Gastrocnemius medialis (tissue), 4 donors: ENCODE results near the gene AKAP9.

Source experiments
- CTCF ChIP-seq, 5 experiments: fragments of 450-650 bp in 3 of 5; fragments of 200-600 bp in 2 of 5; sonication (generic) in 2 of 5; IDR thresholded peaks in 4 of 5; conservative IDR thresholded peaks in 1 of 5; 1 replicate in 4 of 5; 2 replicates in 1 of 5; pipeline ENCODE4 v1.5.1; 2016 to 2019; ENCODE audit warnings: antibody characterized with exemption in 5 of 5, mild to moderate bottlenecking in 3 of 5, moderate library complexity in 3 of 5
- POLR2A ChIP-seq, 2 donors: fragments of 450-650 bp; IDR thresholded peaks; one replicate each; pipeline ENCODE4 v1.6.1; 2017; ENCODE audit warnings: antibody characterized with exemption in 2 of 2, mild to moderate bottlenecking in 2 of 2, moderate library complexity in 2 of 2

- TF ChIP-seq POLR2A (IDR thresholded peaks at IDR 0.05): no peak
- no peak for TF ChIP-seq CTCF (IDR thresholded peaks at IDR 0.05 in 4 of 5, conservative IDR thresholded peaks at IDR 0.05 in 1 of 5)
Measured at GRCh38 chr7:92121681-92122080, 181.0 kb downstream of the AKAP9 start.
